ENCODE measurements around the gene MYO1B.

The MYO1B gene

GRCh38 chr2:191435141-191435540 lies 189.9 kb downstream of the MYO1B start:
- TF ChIP-seq POLR2AphosphoS5 (IDR thresholded peaks at IDR 0.05; ENCODE audit: low read depth, low read length) (no peak), REST (IDR thresholded peaks at IDR 0.05; ENCODE audit: insufficient read depth in 1 of 2, low read depth in 2 of 2, low read length in 2 of 2) (no peak), TAF1 (IDR thresholded peaks at IDR 0.05; ENCODE audit: borderline replicate concordance, insufficient read depth, low read length) (no peak), SIN3A (IDR thresholded peaks at IDR 0.05; ENCODE audit: borderline replicate concordance, insufficient read depth, low read length) (no peak), FOXP2 (optimal IDR thresholded peaks at IDR 0.05; ENCODE audit: borderline replicate concordance, extremely low read depth, extremely low read length, insufficient read depth) (no peak)

- TF ChIP-seq REST (IDR thresholded peaks at IDR 0.05; ENCODE audit: insufficient read depth in 1 of 2, low read depth in 2 of 2, low read length in 2 of 2) (no peak), POLR2AphosphoS5 (IDR thresholded peaks at IDR 0.05; ENCODE audit: low read depth, low read length) (no peak), SIN3A (IDR thresholded peaks at IDR 0.05; ENCODE audit: borderline replicate concordance, insufficient read depth, low read length) (no peak), FOXP2 (optimal IDR thresholded peaks at IDR 0.05; ENCODE audit: borderline replicate concordance, extremely low read depth, extremely low read length, insufficient read depth) (no peak), TAF1 (IDR thresholded peaks at IDR 0.05; ENCODE audit: borderline replicate concordance, insufficient read depth, low read length) (no peak)
These were observed 191.3 kb downstream of the MYO1B start for GRCh38 chr2:191436368-191437055.

- TF ChIP-seq POLR2AphosphoS5 (IDR thresholded peaks at IDR 0.05; ENCODE audit: low read depth, low read length) (no peak), TAF1 (IDR thresholded peaks at IDR 0.05; ENCODE audit: borderline replicate concordance, insufficient read depth, low read length) (no peak), FOXP2 (optimal IDR thresholded peaks at IDR 0.05; ENCODE audit: borderline replicate concordance, extremely low read depth, extremely low read length, insufficient read depth) (no peak), REST (IDR thresholded peaks at IDR 0.05; ENCODE audit: insufficient read depth in 1 of 2, low read depth in 2 of 2, low read length in 2 of 2) (no peak), SIN3A (IDR thresholded peaks at IDR 0.05; ENCODE audit: borderline replicate concordance, insufficient read depth, low read length) (no peak)
These were observed 194.3 kb downstream of the MYO1B start for GRCh38 chr2:191439481-191439880.

GRCh38 chr2:191441496-191442214 lies 196.5 kb downstream of the MYO1B start:
- TF ChIP-seq SIN3A (IDR thresholded peaks at IDR 0.05; ENCODE audit: borderline replicate concordance, insufficient read depth, low read length) = no peak
- TF ChIP-seq FOXP2 (optimal IDR thresholded peaks at IDR 0.05; ENCODE audit: borderline replicate concordance, extremely low read depth, extremely low read length, insufficient read depth) = no peak
- TF ChIP-seq TAF1 (IDR thresholded peaks at IDR 0.05; ENCODE audit: borderline replicate concordance, insufficient read depth, low read length) = no peak
- no peak for TF ChIP-seq REST (IDR thresholded peaks at IDR 0.05; ENCODE audit: insufficient read depth in 1 of 2, low read depth in 2 of 2, low read length in 2 of 2)
